Urothelium cell line (cell line): Measurements from ENCODE around the gene ATXN10.
A peak's percentile ranks its signal among the peaks of the same experiment; 100 is the strongest.
"Not testable (repeated sequence)": the region's sequence is repeated elsewhere in the genome, so short reads cannot be mapped to it uniquely, and the experiment has no call there.

Experiments used
- DNase-seq: peaks from one replicate; pipeline ENCODE4 v3.0.0; 2011; ENCODE audit warnings: low spot score, mixed read lengths
- FAIRE-seq: peaks from 2 replicates; lab custom pipeline; 2011; peaks lifted over from hg19 to GRCh38; lab: Jason Lieb, UNC

Gene ATXN10

GRCh38 chr22:45781459-45781858 is 109.8 kb downstream of the ATXN10 start:
- no peak for FAIRE-seq
- DNase-seq = no peak

GRCh38 chr22:45781966-45782365 is 110.3 kb downstream of the ATXN10 start:
- FAIRE-seq (no peak), DNase-seq (no peak)

- DNase-seq = no peak
- no peak for FAIRE-seq
These were observed 111.4 kb downstream of the ATXN10 start for GRCh38 chr22:45783021-45783420.

- DNase-seq (no peak), FAIRE-seq (no peak)
These were observed 112.1 kb downstream of the ATXN10 start for GRCh38 chr22:45783690-45784089.

GRCh38 chr22:45784357-45785277 is 113.0 kb downstream of the ATXN10 start:
- peak; percentile 85 for FAIRE-seq

GRCh38 chr22:45785458-45785857 is 113.8 kb downstream of the ATXN10 start:
- FAIRE-seq = no peak
- peak; percentile 67 for DNase-seq

More at GRCh38 chr22:45784357-45785277, 113.0 kb downstream of the ATXN10 start:
- DNase-seq = no peak

GRCh38 chr22:45786726-45787125 is 115.1 kb downstream of the ATXN10 start:
- FAIRE-seq = no peak
- no peak for DNase-seq

GRCh38 chr22:45787759-45788158 is 116.1 kb downstream of the ATXN10 start:
- DNase-seq = no peak
- FAIRE-seq = no peak

GRCh38 chr22:45788522-45788921 is 116.9 kb downstream of the ATXN10 start:
- no peak for DNase-seq
- FAIRE-seq = no peak

- FAIRE-seq (no peak), DNase-seq (no peak)
These were observed 118.8 kb downstream of the ATXN10 start for GRCh38 chr22:45790401-45790800.

- no peak for DNase-seq
- FAIRE-seq = no peak
These were observed 121.5 kb downstream of the ATXN10 start for GRCh38 chr22:45793161-45793560.

- FAIRE-seq (no peak), DNase-seq (no peak)
These were observed 122.3 kb downstream of the ATXN10 start for GRCh38 chr22:45793892-45794291.

GRCh38 chr22:45796009-45796408 is 124.4 kb downstream of the ATXN10 start:
- DNase-seq, FAIRE-seq: not testable (repeated sequence)

- FAIRE-seq (no peak), DNase-seq (no peak)
These were observed 127.7 kb downstream of the ATXN10 start for GRCh38 chr22:45799291-45799690.

GRCh38 chr22:45802054-45802453 is 130.4 kb downstream of the ATXN10 start:
- FAIRE-seq = no peak
- DNase-seq = no peak

- no peak for FAIRE-seq
These were observed 132.8 kb downstream of the ATXN10 start for GRCh38 chr22:45804319-45804985.

GRCh38 chr22:45804986-45805325 is 133.3 kb downstream of the ATXN10 start:
- peak; percentile 84 for DNase-seq
- peak; percentile 97 for FAIRE-seq

More at GRCh38 chr22:45804319-45804985, 132.8 kb downstream of the ATXN10 start:
- no peak for DNase-seq

- FAIRE-seq = no peak
- peak; percentile 46 for DNase-seq
These were observed 133.8 kb downstream of the ATXN10 start for GRCh38 chr22:45805413-45805812.

- no peak for DNase-seq
- FAIRE-seq = peak; percentile 74
These were observed 135.7 kb downstream of the ATXN10 start for GRCh38 chr22:45807156-45807915.

GRCh38 chr22:45812910-45813309 is 141.3 kb downstream of the ATXN10 start:
- FAIRE-seq = no peak
- no peak for DNase-seq

- DNase-seq (no peak), FAIRE-seq (no peak)
These were observed 142.6 kb downstream of the ATXN10 start for GRCh38 chr22:45814198-45814597.
